ENCODE data around the gene SRC. TPM values are rescaled to one million over a fixed set of nuclear protein-coding genes. Genes with fewer than 3 reads are reported as not detected.
"Not testable (repeated sequence)": the region's sequence is repeated elsewhere in the genome, so short reads cannot be mapped to it uniquely, and the experiment has no call there.

SRC gene
- total RNA-seq, 1 donor from 2014 or later, result 210 TPM

- no peak for DNase-seq (ENCODE audit: low spot score)
Observed at GRCh38 chr20:37362821-37363220, 16.9 kb downstream of the SRC start.

GRCh38 chr20:37363221-37364012 is 17.5 kb downstream of the SRC start:
- DNase-seq (ENCODE audit: low spot score), result no peak

DNA sequence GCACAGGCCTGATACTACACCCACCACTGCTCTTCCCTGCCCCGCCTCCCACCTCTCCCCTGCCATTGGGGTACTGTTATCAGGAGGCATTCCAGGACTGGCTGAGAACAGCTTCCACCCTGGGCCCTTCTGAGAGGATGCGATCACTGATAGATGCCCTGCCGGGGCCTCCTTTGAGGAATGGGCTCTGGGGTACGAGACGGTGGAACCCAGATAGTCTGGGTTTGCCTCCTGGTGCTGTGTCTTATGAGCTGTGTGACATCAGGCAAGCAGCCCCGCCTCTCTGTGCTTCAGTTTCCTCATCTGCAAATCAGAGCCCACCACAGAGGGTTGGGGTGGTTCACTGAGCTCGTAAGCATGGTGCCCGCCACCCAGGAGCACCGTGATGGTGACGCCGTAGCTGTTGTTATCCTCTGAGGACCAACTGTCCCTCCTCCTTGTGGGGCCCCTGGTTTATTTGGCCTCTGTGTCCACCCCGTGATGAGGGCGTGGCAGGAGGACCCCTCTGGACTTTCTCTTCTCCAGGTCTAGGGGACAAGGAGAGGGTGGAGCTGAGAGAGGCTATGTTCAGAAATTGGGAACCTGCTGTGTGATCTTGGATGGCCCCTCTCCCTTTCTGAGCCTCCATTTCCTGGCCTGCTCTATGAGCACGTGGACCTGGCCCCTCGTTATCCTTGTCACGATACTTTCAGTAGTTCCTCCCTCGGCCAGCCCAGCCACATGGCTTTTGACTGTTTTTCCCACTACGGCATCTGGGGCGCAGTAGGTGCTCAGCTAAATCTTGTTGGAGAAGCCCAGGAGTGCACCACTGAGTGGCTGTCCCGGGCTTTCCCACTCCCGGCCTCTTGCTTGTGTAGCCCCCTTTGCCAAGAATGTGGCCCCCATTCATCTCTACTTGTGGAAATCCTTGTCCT is 18.3 kb downstream of the SRC start:
- no peak for DNase-seq (ENCODE audit: low spot score)

DNA sequence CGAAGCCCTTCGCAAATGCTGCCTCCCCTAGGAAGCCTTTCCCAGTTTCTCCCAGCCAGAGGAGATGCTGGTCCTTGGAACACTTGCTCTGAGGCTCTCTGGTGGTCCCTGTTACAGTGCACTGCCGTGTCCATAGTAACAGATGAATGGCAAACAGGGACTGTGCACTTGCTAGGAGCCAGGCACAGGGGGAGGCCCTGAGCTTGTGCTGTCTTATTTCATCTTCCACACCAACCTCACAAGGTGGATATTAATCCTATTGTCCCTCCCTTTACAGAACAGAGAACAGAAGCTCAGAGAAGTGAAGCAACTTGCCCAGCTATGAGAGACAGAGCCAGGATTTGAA is 19.0 kb downstream of the SRC start:
- no peak for DNase-seq (ENCODE audit: low spot score)

DNA sequence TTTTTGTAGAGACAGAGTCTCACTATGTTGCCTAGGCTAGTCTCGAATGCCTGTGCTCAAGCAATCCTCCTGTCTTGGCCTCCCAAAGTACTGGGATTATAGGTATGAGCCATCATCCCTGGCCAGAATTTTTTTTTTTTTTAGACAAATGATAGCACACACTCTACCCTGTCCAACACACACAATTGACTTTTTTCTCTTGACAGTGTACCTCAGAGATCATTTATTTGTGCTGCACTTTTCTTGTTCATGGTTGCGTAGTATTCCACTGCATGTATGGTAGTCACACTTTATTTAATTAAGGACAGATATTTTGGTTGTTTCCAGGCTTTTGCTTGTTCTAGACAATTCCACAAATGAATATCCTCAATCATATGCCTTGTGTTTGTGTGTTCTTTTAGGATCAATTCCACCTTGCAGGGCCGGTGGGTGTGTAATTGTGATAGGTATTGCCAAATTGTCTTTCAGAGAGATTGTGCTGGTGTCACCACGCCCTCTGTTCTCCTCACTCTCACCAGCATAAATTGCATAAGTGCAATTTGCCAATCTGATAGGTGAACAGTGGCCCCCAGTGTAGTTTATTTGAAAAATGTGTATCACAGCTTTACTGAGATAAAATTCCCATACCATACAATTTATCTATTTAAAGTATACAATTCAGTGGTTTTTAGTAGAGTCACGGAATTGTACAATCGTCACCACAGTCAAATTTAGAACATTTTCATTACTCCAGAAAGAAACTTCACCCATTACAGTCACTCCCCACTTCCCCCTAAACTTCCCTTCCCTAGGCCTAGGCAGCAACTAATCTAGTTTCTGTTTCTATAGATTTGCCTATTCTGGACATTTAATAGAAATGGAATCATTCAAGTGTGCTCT is 20.1 kb downstream of the SRC start:
- DNase-seq (ENCODE audit: low spot score), result no peak

DNA sequence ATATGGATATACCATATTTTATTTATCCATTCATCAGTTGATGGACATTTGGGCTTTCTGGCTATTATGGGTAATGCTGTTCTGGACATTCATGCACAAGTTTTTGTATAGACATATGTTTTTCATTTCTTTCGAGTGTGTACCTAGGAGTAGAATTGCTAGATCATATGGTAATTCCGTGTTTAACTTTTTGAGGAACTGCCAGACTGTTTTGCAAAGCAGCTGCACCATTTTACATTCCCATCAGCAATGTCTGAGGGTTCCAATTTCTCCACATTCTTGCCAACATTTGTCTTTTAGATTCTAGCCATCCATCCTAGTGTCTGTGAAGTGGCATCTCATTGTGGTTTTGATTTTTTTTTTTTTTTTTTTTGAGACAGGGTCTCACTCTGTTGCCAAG is 20.8 kb downstream of the SRC start:
- DNase-seq (ENCODE audit: low spot score), result no peak

DNA sequence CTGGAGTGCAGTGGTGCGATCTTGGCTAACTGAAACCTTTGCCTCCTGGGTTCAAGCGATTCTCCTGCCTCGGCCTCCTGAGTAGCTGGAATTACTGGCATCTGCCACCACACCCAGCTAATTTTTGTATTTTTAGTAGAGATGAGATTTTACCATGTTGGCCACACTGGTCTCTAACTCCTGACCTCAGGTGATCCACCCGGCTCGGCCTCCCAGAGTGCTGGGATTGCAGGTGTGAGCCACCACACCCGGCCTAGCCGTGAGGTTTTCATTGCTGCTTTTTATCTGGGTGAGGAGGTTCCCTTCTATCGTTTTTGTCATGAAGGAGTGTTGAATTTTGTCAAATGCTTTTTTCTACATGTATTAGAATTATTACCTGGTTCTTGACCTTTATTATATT is 23.9 kb downstream of the SRC start:
- no peak for DNase-seq (ENCODE audit: low spot score)

DNA sequence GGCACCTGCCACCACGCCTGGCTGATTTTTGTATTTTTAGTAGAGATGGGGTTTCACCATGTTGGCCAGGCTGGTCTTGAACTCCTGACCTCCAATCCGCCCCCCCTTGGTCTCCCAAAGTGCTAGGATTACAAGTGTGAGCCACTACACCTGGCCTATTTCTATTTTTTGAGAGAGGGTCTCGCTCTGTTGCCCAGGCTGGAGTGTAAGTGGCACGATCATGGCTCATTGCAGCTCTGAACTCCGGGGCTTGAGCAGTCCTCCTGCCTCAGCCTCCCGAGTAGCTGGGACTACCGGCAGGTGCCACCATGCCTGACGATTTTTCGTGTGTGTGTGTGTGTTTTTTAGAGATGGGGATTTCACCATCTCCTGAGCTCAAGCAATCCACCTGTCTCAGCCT is 25.9 kb downstream of the SRC start:
- not testable (repeated sequence) for DNase-seq (ENCODE audit: low spot score)

DNA sequence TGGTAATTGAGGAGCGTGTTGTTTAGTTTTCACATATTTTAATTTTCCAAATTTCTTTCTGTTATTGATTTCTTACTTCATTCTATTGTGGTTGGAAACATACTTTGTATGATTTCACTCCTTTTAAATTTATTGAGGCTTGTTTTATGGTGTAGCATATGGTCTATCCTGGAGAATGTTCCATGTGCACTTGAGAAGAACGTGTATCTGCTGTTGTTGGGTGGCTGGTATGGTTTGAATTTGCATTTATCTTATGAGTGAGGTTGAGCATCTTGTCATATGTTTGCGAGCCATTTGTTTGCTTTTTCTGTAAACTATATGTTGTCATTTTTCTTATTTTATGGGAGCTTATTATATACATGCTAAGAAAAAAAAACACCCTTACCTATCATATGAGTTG is 26.5 kb downstream of the SRC start:
- DNase-seq (ENCODE audit: low spot score), result no peak

DNA sequence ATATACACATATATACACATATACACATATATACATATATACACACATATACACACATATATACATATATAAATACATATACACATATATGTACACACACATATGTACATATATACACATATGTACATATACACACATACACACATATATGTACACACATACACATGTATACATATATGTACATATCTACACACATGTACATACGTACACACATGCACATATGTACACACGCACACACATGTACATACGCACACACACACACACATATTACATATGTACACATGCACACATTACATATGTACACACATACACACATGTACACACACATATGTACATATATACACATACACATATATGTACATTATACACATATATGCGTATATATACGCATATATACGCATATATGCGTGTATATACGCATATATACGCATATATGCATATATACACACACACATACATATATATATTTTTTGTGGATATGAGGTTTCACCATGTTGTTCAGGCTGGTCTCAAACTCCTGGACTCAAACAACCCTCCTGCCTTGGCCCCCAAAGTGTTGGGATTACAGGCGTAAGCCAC is 27.2 kb downstream of the SRC start:
- no peak for DNase-seq (ENCODE audit: low spot score)

GRCh38 chr20:37375227-37375626 is 29.3 kb downstream of the SRC start:
- no peak for DNase-seq (ENCODE audit: low spot score)

- DNase-seq (ENCODE audit: low spot score), result no peak
Observed at GRCh38 chr20:37376324-37376723, 30.4 kb downstream of the SRC start.

DNA sequence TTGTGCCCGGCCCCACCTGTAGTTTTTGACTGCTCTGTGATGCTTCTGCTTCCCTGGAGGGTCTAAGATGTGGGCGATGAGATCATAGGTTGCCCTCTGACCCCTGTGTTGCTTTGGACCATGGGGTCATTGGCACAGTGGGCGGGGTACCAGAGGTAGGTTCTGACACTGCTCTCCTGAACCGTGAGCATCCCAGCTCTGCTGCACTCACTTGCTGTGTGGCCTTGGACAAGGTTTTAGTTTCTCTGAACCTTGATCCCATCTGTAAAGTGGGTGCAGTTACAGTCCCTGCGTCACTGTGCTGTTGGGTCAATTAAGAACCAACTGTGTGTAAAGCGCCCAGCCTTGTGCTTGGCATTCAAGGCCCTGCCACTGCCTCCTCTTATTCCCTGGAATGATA is 30.9 kb downstream of the SRC start:
- no peak for DNase-seq (ENCODE audit: low spot score)

- no peak for DNase-seq (ENCODE audit: low spot score)
Observed at GRCh38 chr20:37377346-37378081, 31.6 kb downstream of the SRC start.

DNA sequence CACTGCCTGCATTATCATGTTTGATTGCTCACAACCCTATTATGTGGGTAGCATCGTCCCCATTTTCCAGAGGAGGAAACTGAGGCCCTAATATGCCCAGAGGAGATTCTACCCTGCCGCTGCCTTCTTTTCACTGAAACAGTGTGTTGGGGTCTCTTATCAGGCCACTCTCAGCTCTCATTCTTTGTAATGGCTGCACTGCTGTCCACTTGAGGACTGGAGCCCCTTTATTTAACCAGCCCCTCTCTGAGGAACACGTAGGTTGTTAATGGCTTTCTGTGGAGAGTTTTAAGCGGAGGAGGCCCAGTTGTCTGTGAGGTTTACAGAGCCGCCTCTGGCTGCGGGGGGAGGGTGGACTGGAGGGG is 32.5 kb downstream of the SRC start:
- DNase-seq (ENCODE audit: low spot score), result no peak

GRCh38 chr20:37378785-37379598 is 33.1 kb downstream of the SRC start:
- no peak for DNase-seq (ENCODE audit: low spot score)

- no peak for DNase-seq (ENCODE audit: low spot score)
Observed at GRCh38 chr20:37379967-37380828, 34.3 kb downstream of the SRC start.

- no peak for DNase-seq (ENCODE audit: low spot score)
Observed at GRCh38 chr20:37380864-37381579, 35.1 kb downstream of the SRC start.

Data from mucosa of gallbladder (tissue), 1 donor.